OCI-LY3 (cell line): ENCODE data around the gene ZMYM4.

Source experiments
- H2AFZ ChIP-seq: fragments of 200-600, 300-600 bp; shearing (Covaris generic); 2 replicates; pipeline ENCODE4 v1.6.0; 2014; ENCODE audit warnings: antibody characterized with exemption, low read depth, low read length
- H3K27ac ChIP-seq: fragments of 200-600, 300-600 bp; sonication (generic); 2 replicates; pipeline ENCODE4 v1.5.1; 2014; ENCODE audit warnings: mild to moderate bottlenecking, low read length, moderate library complexity, mixed read lengths
- H3K27me3 ChIP-seq: fragments of 200-600, 300-600 bp; sonication (generic); 2 replicates; pipeline ENCODE4 v1.6.1; 2014; ENCODE audit warnings: low read depth, low read length, mixed read lengths
- H3K36me3 ChIP-seq: fragments of 200-600, 300-600 bp; sonication (generic); replicated peaks from 2 replicates; pipeline ENCODE3; 2014; ENCODE audit warnings: low read depth, low read length, mixed read lengths
- H3K4me1 ChIP-seq: fragments of 300-600, 200-600 bp; sonication (generic); 2 replicates; pipeline ENCODE4 v1.6.1; 2014; ENCODE audit warnings: low read length, mixed read lengths
- H3K4me2 ChIP-seq: fragments of 200-600, 300-600 bp; sonication (generic); 2 replicates; pipeline ENCODE4 v1.6.1; 2014; ENCODE audit warnings: low read length, mixed read lengths
- H3K4me3 ChIP-seq: fragments of 300-600, 200-600 bp; sonication (generic); 2 replicates; pipeline ENCODE4 v1.5.1; 2014; ENCODE audit warnings: antibody characterized with exemption, mild to moderate bottlenecking, low read length, moderate library complexity
- H3K79me2 ChIP-seq: fragments of 300-600, 200-600 bp; shearing (Covaris generic); 2 replicates; pipeline ENCODE4 v1.6.1; 2014; ENCODE audit warnings: mild to moderate bottlenecking, low read length, mixed read lengths
- H3K9ac ChIP-seq: fragments of 300-600, 200-600 bp; shearing (Covaris generic); 2 replicates; pipeline ENCODE4 v1.6.0; 2014; ENCODE audit warnings: mild to moderate bottlenecking, low read length, moderate library complexity
- H3K9me3 ChIP-seq: fragments of 200-600, 300-600 bp; shearing (Covaris generic); 2 replicates; pipeline ENCODE4 v1.6.1; 2014; ENCODE audit warnings: low read length, mixed read lengths; ENCODE audit not compliant: insufficient read depth
- H4K20me1 ChIP-seq: fragments of 200-600, 300-600 bp; sonication (generic); 2 replicates; pipeline ENCODE4 v1.6.1; 2016; ENCODE audit warnings: low read length, mixed read lengths; ENCODE audit not compliant: insufficient read depth
- EZH2phosphoT487 ChIP-seq: fragments of 200-600 bp; shearing (Covaris generic); IDR thresholded peaks from 2 replicates; pipeline ENCODE4 v1.6.1; 2018; ENCODE audit warnings: antibody characterized with exemption, mixed run types, low read depth
- TF ChIP-seq, protein P1 (sequence below): fragments of 200-600, 300-600 bp; sonication (generic); IDR thresholded peaks from 2 replicates; pipeline ENCODE4 v1.5.1; 2014; ENCODE audit warnings: antibody characterized with exemption, low read length, low read depth

Gene ZMYM4

DNA sequence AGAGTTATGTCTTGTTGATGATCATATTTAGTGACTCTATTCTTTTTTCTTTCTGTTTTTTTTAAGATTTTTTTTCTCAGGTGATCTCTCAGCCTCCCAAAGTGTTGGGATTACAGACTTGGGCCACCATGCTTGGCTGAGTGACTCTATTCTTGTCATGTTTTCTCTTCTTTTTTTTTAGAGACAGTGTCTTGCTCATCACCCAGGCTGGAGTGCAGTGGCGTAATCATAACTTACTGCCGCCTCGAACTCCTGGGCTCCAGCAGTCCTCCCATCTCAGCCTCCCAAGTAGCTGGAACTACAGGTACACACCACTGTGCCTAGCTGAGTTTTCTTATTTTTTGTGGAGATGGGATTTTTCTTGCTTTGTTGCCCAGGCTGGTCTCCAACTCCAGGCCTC is 36.9 kb downstream of the ZMYM4 start:
- Histone ChIP-seq H3K79me2 (peaks cover 8% of the 10 kb centered on the region), H3K36me3 (no peaks in the 10 kb centered on the region), H2AFZ (no peak overlapping the region), H4K20me1 (no peaks in the 10 kb centered on the region), H3K9ac (no peak overlapping the region), H3K4me3 (no peak overlapping the region), H3K27me3 (no peaks in the 10 kb centered on the region), H3K4me1 (no peaks in the 10 kb centered on the region), H3K9me3 (no peaks in the 10 kb centered on the region), H3K27ac (no peak overlapping the region), H3K4me2 (no peak overlapping the region)
- TF ChIP-seq EZH2phosphoT487, result no peak
- TF ChIP-seq, protein P1, sequence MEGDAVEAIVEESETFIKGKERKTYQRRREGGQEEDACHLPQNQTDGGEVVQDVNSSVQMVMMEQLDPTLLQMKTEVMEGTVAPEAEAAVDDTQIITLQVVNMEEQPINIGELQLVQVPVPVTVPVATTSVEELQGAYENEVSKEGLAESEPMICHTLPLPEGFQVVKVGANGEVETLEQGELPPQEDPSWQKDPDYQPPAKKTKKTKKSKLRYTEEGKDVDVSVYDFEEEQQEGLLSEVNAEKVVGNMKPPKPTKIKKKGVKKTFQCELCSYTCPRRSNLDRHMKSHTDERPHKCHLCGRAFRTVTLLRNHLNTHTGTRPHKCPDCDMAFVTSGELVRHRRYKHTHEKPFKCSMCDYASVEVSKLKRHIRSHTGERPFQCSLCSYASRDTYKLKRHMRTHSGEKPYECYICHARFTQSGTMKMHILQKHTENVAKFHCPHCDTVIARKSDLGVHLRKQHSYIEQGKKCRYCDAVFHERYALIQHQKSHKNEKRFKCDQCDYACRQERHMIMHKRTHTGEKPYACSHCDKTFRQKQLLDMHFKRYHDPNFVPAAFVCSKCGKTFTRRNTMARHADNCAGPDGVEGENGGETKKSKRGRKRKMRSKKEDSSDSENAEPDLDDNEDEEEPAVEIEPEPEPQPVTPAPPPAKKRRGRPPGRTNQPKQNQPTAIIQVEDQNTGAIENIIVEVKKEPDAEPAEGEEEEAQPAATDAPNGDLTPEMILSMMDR, result no peak

DNA sequence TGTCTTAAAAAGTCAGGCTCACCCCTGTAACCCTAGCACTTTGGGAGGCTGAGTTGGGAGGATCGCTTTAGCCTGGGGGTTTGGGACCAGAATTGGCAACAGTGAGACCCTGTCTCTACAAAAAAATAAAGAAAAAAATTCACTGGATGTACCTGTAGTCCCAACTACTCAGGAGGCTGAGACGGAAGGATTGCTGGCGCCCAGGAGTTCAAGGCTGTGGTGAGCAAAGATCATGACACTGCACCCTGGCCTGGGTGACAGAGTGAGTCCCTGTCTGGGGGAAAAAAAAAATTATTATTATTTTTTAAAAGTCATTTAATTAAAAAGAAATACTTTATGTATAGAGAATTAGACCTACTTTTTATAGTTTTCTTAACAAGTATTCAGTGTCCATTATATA is 47.1 kb downstream of the ZMYM4 start:
- TF ChIP-seq, protein P1, result no peak
- no peaks in the 10 kb centered on the region for H4K20me1 ChIP-seq
- H3K79me2 ChIP-seq, result 0 out of 2 replicates have a peak, but pooled peaks cover 3% of the 10 kb centered on the region
- H3K9me3 ChIP-seq, result no peaks in the 10 kb centered on the region
- H3K4me1 ChIP-seq, result peaks cover 7% of the 10 kb centered on the region
- H3K27me3 ChIP-seq, result no peaks in the 10 kb centered on the region
- no peak overlapping the region for H2AFZ ChIP-seq
- no peak overlapping the region for H3K4me3 ChIP-seq
- peaks cover 3% of the 10 kb centered on the region for H3K36me3 ChIP-seq
- no peak overlapping the region for H3K9ac ChIP-seq
- no peak overlapping the region for H3K4me2 ChIP-seq
- no peak overlapping the region for H3K27ac ChIP-seq

DNA sequence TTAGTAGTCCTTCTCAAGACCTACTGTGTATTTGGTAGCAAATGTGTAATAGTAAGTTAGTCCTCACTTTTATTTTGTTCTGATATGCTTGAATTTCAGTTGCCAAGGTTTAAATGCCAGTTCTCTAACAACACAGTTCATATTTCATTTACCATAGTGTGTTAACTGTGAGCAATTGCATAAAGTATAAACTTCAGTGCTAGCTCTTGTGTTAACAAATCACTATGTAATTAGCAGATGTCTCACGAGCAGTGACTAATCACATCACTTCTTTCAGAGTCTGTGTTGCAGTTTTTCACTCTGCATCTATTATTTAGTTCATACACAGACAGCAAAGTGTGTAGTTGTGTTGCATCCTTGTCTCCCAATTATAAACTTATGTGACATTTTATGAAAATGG is 47.8 kb downstream of the ZMYM4 start:
- TF ChIP-seq, protein P1, result no peak
- TF ChIP-seq EZH2phosphoT487, result no peak
- no peaks in the 10 kb centered on the region for H3K9me3 ChIP-seq
- no peak overlapping the region for H2AFZ ChIP-seq
- H3K79me2 ChIP-seq, result peaks cover 4% of the 10 kb centered on the region
- no peak overlapping the region for H3K9ac ChIP-seq
- H3K4me3 ChIP-seq, result no peak overlapping the region
- H3K4me1 ChIP-seq, result peaks cover 7% of the 10 kb centered on the region
- H3K27me3 ChIP-seq, result no peaks in the 10 kb centered on the region
- peak overlapping the region; percentile 17; the same call in 1 of the 2 replicates for H3K4me2 ChIP-seq
- H3K27ac ChIP-seq, result no peak overlapping the region; the same call in 1 of the 2 replicates
- no peaks in the 10 kb centered on the region for H3K36me3 ChIP-seq
- H4K20me1 ChIP-seq, result no peaks in the 10 kb centered on the region

DNA sequence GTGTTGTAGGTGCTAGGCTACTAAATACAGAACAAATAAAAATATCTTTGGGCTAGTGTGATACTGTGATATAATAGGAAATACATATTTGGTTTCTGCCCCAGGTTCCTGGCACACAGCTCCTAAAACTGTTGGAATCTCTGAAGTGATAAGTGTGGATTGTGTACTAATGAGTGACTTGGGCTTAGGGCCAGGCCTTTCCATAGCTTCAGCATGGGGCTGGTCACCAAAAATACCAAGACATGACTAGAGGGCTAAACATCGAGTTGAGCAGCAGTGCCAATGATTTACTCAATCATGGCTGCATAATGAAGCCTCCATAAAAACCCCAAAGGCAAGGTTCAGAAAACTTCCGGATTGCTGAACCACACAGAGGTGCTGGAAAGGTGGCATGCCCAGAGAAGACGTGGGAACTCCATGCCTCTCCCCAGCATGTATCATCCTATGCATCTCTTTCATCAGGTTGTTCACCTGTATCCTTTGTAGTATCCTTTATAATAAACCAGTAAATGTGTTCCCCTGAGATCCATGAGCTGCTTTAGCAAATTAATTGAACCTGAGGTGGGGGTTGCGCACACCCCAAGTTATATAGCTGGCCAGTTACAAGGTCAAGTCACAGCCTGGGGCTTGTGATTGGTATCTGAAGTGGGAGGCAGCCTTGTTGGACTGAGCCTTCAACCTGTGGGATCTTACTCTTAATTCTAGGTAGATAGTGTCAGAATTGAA is 51.6 kb downstream of the ZMYM4 start:
- Histone ChIP-seq H3K27me3 (no peaks in the 10 kb centered on the region), H2AFZ (no peak overlapping the region), H4K20me1 (no peaks in the 10 kb centered on the region), H3K9me3 (no peaks in the 10 kb centered on the region), H3K4me3 (no peak overlapping the region), H3K9ac (no peak overlapping the region), H3K4me2 (no peak overlapping the region), H3K4me1 (peaks cover 7% of the 10 kb centered on the region), H3K79me2 (peaks cover 14% of the 10 kb centered on the region), H3K36me3 (no peaks in the 10 kb centered on the region), H3K27ac (no peak overlapping the region)
- TF ChIP-seq, protein P1, result no peak
- no peak for TF ChIP-seq EZH2phosphoT487
